GM21723 (cell line): Measurements from ENCODE around the gene NRSN2.
"Not testable (repeated sequence)": the region's sequence is repeated elsewhere in the genome, so short reads cannot be mapped to it uniquely, and the experiment has no call there.

Source experiments
- ATAC-seq: cut with Tn5 transposase; IDR thresholded peaks from one replicate; pipeline ENCODE4 v1.9.1; 2021; ENCODE audit warnings: mild to moderate bottlenecking, moderate library complexity; ENCODE audit not compliant: unreplicated experiment

The NRSN2 gene

DNA sequence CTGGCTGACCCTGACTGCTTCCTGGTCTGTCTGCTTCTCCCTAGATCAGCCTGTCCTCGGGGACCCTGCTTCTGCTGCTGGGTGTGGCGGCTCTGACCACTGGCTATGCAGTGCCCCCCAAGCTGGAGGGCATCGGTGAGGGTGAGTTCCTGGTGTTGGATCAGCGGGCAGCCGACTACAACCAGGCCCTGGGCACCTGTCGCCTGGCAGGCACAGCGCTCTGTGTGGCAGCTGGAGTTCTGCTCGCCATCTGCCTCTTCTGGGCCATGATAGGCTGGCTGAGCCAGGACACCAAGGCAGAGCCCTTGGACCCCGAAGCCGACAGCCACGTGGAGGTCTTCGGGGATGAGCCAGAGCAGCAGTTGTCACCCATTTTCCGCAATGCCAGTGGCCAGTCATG lies 6.3 kb downstream of the NRSN2 start:
- ATAC-seq = no peak

GRCh38 chr20:354298-354977 lies 7.5 kb downstream of the NRSN2 start:
- ATAC-seq = peak; percentile 95

DNA sequence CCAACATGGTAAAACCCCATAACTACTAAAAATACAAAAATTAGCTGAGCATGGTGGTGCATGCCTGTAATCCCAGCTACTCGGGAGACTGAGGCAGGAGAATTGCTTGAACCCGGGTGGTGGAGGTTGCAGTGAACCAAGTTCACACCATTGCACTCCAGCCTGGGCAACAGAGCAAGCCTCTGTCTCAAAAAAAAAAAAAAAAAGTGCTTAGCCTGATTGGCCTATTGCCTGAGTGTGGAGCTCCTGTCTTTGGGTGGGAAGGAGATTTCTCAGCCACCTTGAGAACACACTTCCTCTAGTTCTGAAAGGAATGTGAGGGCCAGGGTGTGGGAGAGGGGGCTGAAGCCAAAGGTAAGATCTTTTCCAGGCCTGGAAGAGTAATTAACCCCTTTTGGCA lies 9.2 kb downstream of the NRSN2 start:
- not testable (repeated sequence) for ATAC-seq

- no peak for ATAC-seq
These were observed 9.8 kb downstream of the NRSN2 start for GRCh38 chr20:356745-357144.

- ATAC-seq = no peak
These were observed 12.1 kb downstream of the NRSN2 start for GRCh38 chr20:358891-359555.

GRCh38 chr20:361561-361960 lies 14.7 kb downstream of the NRSN2 start:
- peak; percentile 64 for ATAC-seq

DNA sequence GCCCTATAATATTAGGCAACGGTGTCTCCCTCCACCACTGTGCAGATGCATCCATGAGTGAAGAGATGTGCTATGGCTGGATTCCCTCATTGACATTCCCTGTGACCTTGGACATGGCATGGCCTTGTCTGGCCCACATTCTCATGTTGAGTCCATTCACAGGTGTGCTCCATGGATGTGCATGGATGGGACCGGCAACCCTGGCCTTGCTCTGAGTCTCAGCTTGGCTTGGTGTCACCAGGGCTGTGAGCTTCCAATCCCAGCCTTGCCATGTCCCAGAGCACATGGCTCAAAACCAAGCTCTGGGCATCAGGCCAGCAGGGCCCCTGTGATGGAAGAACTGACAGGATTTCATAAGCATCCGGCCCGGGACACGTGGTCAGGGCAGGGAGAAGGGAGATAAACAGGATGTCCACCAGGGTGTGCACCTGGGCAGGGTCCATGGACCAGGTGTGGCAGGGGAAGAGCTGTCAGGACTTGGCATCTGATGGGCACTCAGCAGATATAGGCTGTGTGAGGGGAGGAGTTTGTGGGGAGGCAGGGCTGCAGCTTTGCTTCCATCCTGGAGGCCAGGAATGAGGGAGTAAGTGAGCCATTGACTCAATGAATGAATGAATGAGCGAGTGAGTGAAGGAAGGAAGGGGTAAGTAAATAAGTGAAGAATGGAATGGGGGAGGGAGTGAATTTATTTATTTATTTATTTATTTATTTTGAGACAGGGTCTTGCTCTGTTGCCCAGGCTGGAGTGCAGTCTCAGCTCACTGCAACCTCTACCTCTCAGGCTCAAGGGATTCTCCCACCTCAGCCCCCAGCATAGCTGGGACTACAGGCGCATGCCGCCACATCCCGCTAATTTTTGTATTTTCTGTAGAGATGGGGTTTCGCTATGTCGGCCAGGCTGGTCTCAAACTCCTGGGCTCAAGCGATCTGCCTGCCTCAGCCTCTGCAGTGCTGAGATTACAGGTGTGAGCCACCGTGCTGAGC lies 15.7 kb downstream of the NRSN2 start:
- peak; percentile 50 for ATAC-seq

DNA sequence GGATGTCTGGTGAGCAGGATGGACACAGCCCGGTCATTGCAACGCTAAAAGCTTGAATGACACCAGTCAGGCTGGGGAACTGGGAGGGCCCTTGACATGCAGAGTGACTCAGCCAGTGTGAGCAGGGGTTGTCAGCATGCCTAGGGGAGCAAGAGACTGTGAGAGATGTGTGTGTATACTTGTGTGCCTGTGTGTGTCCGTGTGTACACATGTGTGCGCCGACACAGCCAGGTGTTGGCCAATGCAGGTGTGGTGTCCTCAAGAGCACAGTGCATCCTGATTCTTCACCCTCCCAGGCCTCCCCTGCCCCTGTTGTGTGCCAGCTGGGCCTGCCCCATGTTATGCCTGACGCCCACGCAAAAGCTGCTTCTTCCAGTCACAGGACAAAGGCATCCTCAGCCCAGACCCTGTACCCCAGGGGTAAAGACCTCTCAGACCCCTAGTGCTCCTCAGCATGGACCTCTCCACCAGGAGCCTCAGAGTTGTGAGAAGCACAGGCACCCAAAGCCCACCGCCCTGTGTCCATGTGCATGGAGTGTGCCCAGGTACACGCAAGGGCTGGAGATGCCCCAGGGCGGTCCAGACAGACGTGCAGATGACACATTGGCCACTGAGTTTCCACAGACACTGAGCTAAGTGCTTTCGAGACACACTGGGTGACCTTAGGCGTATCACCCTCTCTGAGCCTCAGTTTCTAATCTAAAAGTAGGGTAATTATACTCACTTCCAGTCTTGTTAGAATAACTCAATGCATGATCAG lies 16.6 kb downstream of the NRSN2 start:
- no peak for ATAC-seq

- ATAC-seq = no peak
These were observed 18.2 kb downstream of the NRSN2 start for GRCh38 chr20:364905-365794.

DNA sequence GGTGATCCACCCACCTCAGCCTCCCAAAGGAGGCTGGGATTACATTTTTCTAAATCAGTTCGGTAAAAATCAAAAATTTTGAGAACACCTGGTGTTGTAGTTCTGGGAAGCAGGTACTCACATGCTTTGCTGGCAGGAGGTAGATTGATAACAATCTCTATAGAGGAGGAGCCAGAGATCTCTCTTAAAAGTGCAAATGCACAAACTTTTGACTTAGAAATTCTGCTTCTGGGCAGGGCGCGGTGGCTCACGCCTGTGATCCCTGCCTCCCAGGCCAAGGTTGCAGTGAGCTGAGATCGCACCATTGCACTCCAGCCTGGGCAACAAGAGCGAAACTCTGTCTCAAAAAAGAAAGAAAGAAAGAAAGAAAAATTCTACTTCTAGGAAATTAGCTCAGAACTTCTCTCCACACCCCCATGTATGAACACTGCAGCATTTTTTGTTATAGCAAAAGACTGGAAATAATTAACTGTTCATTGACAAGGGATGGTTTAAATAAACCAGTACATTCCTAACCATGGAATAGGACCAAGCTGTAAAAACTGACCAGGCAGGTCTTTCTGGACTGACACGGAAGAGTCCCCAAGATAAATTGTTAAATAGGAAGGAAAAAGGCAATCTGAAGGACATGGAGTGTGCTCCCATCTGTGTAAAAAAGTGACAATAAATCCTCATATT lies 19.3 kb downstream of the NRSN2 start:
- no peak for ATAC-seq

DNA sequence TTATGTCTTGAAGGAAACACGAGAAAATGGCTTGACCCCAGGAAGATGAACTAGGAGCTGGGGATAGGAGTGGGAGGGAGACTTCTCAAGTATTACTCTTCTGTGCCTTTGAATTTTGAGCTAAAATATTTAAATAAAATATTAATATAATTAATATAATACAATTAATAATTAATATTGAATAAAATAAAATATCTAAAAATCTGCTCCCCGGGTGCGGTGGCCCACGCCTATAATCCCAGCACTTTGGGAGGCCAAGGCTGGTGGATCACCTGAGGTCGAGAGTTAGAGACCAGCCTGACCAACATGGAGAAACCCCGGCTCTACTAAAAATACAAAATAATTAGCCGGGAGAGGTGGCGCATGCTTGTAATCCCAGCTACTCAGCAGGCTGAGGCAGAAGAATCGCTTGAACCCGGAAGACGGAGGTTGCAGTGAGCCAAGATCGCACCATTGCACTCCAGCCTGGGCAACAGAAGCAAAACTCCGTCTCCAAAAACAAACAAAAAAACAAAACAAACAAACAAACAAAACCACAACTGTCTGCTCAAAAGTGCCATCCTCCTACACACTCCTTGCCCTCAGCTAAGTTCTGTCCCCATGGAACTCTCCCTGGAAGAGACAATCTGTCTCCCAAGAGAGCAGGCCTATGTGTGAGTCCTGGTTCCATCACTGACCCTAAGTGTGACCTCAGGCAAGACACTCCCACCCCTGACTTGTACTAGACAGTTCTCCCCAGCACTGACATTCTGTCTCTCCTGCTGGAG lies 20.0 kb downstream of the NRSN2 start:
- no peak for ATAC-seq

GRCh38 chr20:367486-367887 lies 20.6 kb downstream of the NRSN2 start:
- no peak for ATAC-seq

GRCh38 chr20:368915-369314 lies 22.0 kb downstream of the NRSN2 start:
- no peak for ATAC-seq

GRCh38 chr20:370151-370600 lies 23.3 kb downstream of the NRSN2 start:
- ATAC-seq = no peak

- no peak for ATAC-seq
These were observed 24.3 kb downstream of the NRSN2 start for GRCh38 chr20:370977-371754.

GRCh38 chr20:371755-372542 lies 25.0 kb downstream of the NRSN2 start:
- no peak for ATAC-seq

DNA sequence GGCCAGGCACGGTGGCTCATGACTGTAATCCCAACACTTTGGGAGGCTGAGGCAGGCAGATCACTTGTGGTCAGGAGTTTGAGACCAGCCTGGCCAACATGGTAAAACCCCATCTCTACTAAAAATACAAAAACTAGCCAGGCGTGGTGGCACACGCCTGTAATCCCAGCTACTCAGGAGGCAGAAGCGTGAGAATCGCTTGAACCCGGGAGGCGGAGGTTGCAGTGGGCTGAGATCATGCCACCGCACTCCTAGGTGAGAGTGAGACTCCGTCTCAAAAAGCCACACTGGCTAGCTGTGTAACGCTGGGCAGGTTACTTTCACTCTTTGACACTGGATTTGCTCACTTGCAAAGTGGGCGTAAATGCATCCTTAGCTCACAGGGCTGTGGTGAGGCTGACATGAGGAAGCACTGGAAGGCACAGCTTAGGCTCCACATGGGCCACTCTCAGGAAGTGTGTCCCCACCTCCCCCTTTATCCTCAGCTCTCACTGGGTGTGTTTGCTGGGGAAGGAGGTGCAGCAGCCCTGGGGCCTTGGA lies 25.7 kb downstream of the NRSN2 start:
- ATAC-seq = not testable (repeated sequence)
